IgD-negative memory B cell (primary cell): Measurements from ENCODE around the gene FCN3. TPM values are rescaled to one million over a fixed set of nuclear protein-coding genes. Genes with fewer than 3 reads are reported as not detected.
"Not testable (repeated sequence)": the region's sequence is repeated elsewhere in the genome, so short reads cannot be mapped to it uniquely, and the experiment has no call there.

Source experiments
- H3K27ac Mint-ChIP-seq, 3 donors: one replicate each; pipeline ENCODE4 v1.8.0; 2020 to 2022; ENCODE audit warnings: mild to moderate bottlenecking in 3 of 3, mixed read lengths in 3 of 3, moderate library complexity in 1 of 3
- H3K27me3 Mint-ChIP-seq: one replicate; pipeline ENCODE4 v1.8.0; 2021; ENCODE audit warnings: mixed read lengths
- H3K36me3 Mint-ChIP-seq: one replicate; pipeline ENCODE4 v1.8.0; 2020; ENCODE audit warnings: mild to moderate bottlenecking, mixed read lengths
- H3K4me1 Mint-ChIP-seq, 3 donors: one replicate each; pipeline ENCODE4 v1.8.0; 2020 to 2022; ENCODE audit warnings: mixed read lengths in 3 of 3, mild to moderate bottlenecking in 1 of 3
- H3K4me3 Mint-ChIP-seq, 4 donors: one replicate each; pipeline ENCODE4 v1.8.0; 2020 to 2022; ENCODE audit warnings: mild to moderate bottlenecking in 4 of 4, mixed read lengths in 4 of 4, moderate library complexity in 3 of 4
- H3K9me3 Mint-ChIP-seq, 3 donors: one replicate each; pipeline ENCODE4 v1.8.0; 2020 to 2021; ENCODE audit warnings: mixed read lengths in 3 of 3, mild to moderate bottlenecking in 1 of 3
- polyA plus RNA-seq: library from polyadenylated mRNA; unstranded; fragments of 300-500 nt; fragmentation: Illumina TruSeq; gene quantifications from one replicate; pipeline ENCODE4 v1.2.3, GENCODE V29; 2021

Gene FCN3
- polyA plus RNA-seq = not detected

DNA sequence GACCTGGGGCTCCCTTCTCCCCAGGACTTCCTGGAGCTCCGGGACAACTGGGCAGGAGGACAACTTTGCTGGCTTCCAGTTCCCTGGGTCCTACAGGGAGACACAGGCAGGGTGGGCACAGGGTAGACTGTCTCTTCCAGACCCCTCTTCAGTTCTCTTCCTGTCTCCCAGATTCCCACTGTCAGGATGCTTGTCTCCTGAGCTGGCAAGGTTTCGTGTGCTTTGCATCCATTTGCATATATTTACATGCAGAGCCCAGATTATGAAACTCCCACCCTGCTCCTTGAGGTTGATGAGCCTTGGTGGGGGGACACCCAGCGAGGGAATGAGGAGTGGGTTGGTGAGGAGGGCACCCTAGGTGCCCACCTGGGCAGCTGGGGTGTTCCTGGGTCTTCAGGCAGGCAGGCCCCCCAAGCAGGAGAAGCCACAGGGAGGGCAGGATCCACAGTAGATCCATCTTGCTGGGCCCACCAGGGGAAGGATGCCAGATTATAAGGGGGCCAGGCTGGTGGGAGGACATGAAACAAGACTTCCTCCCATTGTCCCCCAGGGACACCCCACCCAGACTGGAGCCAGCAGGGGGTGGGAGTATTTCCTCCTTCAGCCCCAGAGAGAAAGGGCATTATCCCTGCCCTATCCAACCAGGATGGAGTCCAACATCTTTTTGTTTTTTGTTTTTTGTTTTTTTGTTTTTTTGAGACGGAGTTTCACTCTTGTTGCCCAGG is at the start of gene FCN3:
Gene FCN3 (minus strand): TSS at position 463 of the 725 bp plus-strand sequence. CDS start 6 bp downstream, at position 457.
- Mint-ChIP-seq H3K9me3 (no peaks in the 10 kb centered on the region), H3K4me1 (peaks cover 7 to 18% (median 15%) of the 10 kb centered on the region in 3 donors), H3K27ac (no peak within 1 kb of the TSS), H3K27me3 (no peaks in the 10 kb centered on the region), H3K4me3 (peak within 1 kb of the TSS in 1 of 4 donors; percentile 28), H3K36me3 (no peaks in the 10 kb centered on the region)

DNA sequence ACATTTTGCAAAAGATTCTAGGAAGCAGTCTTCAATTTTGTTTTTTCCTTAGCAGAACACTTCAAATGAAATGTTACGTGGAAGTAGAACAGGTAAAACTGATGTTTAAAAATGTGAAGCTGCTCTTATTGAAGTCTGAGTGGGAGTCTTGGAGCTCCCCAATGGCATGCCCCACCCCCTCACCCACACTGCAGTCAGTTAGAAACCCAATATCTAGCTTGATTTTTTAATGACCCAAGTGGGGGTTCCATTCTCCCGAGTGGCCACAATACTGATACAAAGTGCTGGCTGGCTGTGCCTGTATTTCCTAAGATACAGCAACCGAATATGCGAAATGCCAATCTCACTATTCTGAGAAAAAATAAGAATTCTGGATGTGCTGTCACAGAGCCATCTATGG is 49.1 kb upstream of the FCN3 start:
- Mint-ChIP-seq H3K27me3 (no peaks in the 10 kb centered on the region), H3K9me3 (no peaks in the 10 kb centered on the region), H3K4me1 (peaks cover 33 to 44% (median 43%) of the 10 kb centered on the region in 3 donors), H3K36me3 (peaks cover 6% of the 10 kb centered on the region), H3K27ac (no peak overlapping the region), H3K4me3 (no peak overlapping the region)

- peak overlapping the region; percentile 70 to 91 (median 79) for H3K27ac Mint-ChIP-seq
- peaks cover 39 to 45% (median 44%) of the 10 kb centered on the region in 3 donors for H3K4me1 Mint-ChIP-seq
- H3K4me3 Mint-ChIP-seq = peak overlapping the region; percentile 14 to 88 (median 50)
- H3K27me3 Mint-ChIP-seq = no peaks in the 10 kb centered on the region
- no peaks in the 10 kb centered on the region for H3K9me3 Mint-ChIP-seq
- H3K36me3 Mint-ChIP-seq = peaks cover 6% of the 10 kb centered on the region
These were observed 43.9 kb upstream of the FCN3 start for GRCh38 chr1:27418326-27419185.

DNA sequence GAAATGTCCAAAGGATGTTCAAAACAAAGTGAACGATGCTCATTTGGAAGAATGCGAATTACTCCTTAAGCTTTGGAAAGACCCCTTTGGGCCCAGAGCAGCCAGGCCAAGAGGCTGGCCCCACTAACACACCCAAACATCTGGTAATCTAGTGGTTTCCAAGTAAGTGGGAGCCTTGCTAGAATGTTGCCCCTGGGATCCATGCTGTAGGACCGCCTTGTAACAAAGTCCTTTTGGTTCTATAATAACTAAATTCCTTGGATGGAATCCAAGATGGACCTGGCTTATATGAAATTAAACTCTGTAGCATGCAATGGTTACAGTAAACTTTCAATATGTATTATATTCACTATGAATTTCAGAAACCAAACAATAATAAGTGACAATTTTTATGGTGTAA is 43.1 kb upstream of the FCN3 start:
- H3K36me3 Mint-ChIP-seq = peaks cover 6% of the 10 kb centered on the region
- no peaks in the 10 kb centered on the region for H3K9me3 Mint-ChIP-seq
- H3K27me3 Mint-ChIP-seq = no peaks in the 10 kb centered on the region
- peak overlapping the region in 2 of 4 donors; percentile 15 to 85 for H3K4me3 Mint-ChIP-seq
- peaks cover 38 to 45% (median 44%) of the 10 kb centered on the region in 3 donors for H3K4me1 Mint-ChIP-seq
- peak overlapping the region; percentile 70 to 91 (median 79) for H3K27ac Mint-ChIP-seq

GRCh38 chr1:27416387-27417111 is 41.9 kb upstream of the FCN3 start:
- Mint-ChIP-seq H3K4me1 (peaks cover 30 to 40% (median 38%) of the 10 kb centered on the region in 3 donors), H3K4me3 (peak overlapping the region in 2 of 4 donors; percentile 51 to 74)

DNA sequence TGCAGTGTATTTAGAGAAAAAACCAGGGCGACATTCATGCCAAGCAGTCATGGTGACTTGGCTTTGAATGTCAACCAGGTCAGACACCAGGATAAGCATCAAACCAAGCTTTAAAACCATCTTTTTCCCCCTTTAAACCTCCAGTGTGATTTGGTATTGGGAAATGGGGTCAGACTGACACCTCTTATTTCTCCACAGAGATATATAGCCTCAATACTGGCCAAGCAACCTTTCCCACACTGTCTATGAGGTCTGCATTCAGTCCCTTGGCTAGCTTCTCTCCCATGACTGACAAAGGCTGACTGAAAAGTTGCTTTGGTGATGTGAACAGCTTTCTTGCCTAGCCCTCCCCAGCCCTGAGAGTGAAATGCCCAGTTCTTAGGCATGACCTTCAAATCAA is 39.5 kb upstream of the FCN3 start:
- Mint-ChIP-seq H3K4me3 (no peak overlapping the region), H3K27me3 (no peaks in the 10 kb centered on the region), H3K27ac (peak overlapping the region in 1 of 3 donors; percentile 28), H3K36me3 (peaks cover 4% of the 10 kb centered on the region), H3K9me3 (no peaks in the 10 kb centered on the region), H3K4me1 (peaks cover 24 to 34% (median 29%) of the 10 kb centered on the region in 3 donors)

More at GRCh38 chr1:27416387-27417111, 41.9 kb upstream of the FCN3 start:
- H3K27ac Mint-ChIP-seq = peak overlapping the region; percentile 60 to 86 (median 85)
- H3K27me3 Mint-ChIP-seq = no peaks in the 10 kb centered on the region
- H3K36me3 Mint-ChIP-seq = peaks cover 4% of the 10 kb centered on the region
- H3K9me3 Mint-ChIP-seq = no peaks in the 10 kb centered on the region

DNA sequence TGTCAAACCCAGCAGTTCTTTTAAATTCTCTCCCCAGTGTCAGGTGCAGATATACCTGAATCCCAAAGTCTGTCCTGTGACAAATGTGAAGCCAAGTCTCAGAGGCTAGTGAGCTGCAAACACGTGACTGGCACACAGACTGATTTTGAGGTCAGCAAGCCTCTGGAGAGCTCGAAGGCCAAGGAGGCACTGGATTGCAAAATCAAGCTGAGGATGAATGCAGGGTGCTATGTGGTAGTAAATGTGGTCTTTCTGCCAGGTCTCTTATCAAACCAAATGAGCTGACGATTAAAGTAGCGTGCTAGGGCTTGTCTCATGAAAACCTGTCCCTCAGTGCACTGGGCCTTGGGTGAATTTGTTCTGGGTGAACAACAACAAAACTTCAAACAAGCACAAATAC is 38.4 kb upstream of the FCN3 start:
- H3K27me3 Mint-ChIP-seq = no peaks in the 10 kb centered on the region
- H3K27ac Mint-ChIP-seq = peak overlapping the region in 1 of 3 donors; percentile 28
- H3K36me3 Mint-ChIP-seq = peaks cover 3% of the 10 kb centered on the region

DNA sequence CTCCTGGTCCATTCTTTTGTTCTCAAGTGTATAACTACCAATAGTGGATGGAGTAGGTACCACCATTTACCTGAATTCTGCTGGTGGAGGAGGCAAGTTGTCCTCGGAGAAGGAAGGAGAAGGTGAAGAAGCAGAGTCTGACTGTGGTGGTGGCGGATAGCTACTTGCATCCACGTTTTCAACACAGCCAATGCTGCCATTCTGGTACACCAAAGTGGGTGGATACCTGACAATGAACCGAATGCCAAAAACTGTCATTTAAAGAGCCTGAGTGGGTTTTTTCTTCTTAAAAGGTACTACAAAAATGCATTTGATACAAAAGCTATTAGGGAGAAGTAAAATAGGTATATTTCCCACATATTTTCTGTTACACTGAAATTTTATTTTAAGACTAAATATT is 37.9 kb upstream of the FCN3 start:
- Mint-ChIP-seq H3K36me3 (peaks cover 4% of the 10 kb centered on the region), H3K27me3 (no peaks in the 10 kb centered on the region), H3K27ac (no peak overlapping the region), H3K4me3 (no peak overlapping the region), H3K4me1 (peaks cover 12 to 24% (median 19%) of the 10 kb centered on the region in 3 donors), H3K9me3 (no peaks in the 10 kb centered on the region)

More for the DNA sequence above, 38.4 kb upstream of the FCN3 start:
- H3K9me3 Mint-ChIP-seq = no peaks in the 10 kb centered on the region
- H3K4me3 Mint-ChIP-seq = no peak overlapping the region
- peaks cover 13 to 24% (median 21%) of the 10 kb centered on the region in 3 donors for H3K4me1 Mint-ChIP-seq

DNA sequence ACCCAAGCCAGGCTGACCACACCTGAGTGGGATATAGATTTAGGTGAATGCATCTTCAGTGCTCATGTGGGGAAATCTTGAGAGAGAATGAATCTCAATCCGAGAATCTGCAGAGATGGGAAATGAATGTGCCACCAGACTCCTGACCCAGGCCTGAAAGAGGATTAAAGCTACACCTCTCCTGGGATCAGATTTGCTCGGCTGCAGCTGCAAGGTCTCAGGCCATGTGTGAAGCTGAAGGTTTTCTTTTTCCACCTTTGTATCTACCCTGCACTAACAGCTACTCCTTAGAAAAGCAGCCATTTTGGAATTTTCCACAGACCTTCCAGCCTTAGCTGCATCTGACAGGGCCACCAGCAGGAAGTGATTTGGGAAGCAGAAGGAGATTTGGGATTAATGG is 36.1 kb upstream of the FCN3 start:
- Mint-ChIP-seq H3K4me3 (no peak overlapping the region), H3K9me3 (no peaks in the 10 kb centered on the region), H3K4me1 (peaks cover 12 to 14% (median 12%) of the 10 kb centered on the region in 3 donors), H3K36me3 (peaks cover 6% of the 10 kb centered on the region), H3K27me3 (no peaks in the 10 kb centered on the region), H3K27ac (peak overlapping the region; percentile 47 to 67 (median 63))

GRCh38 chr1:27409669-27410068 is 35.0 kb upstream of the FCN3 start:
- Mint-ChIP-seq H3K36me3 (peaks cover 6% of the 10 kb centered on the region), H3K4me1 (peaks cover 8 to 13% (median 12%) of the 10 kb centered on the region in 3 donors), H3K9me3 (no peaks in the 10 kb centered on the region), H3K4me3 (no peak overlapping the region), H3K27ac (peak overlapping the region in 1 of 3 donors; percentile 47), H3K27me3 (no peaks in the 10 kb centered on the region)

- Mint-ChIP-seq H3K4me1 (peaks cover 22 to 29% (median 26%) of the 10 kb centered on the region in 3 donors), H3K36me3 (peaks cover 6% of the 10 kb centered on the region), H3K27ac (peak overlapping the region in 2 of 3 donors; percentile 63 to 67), H3K27me3 (no peaks in the 10 kb centered on the region), H3K9me3 (no peaks in the 10 kb centered on the region), H3K4me3 (no peak overlapping the region)
These were observed 33.5 kb upstream of the FCN3 start for GRCh38 chr1:27408151-27408550.

GRCh38 chr1:27406791-27407190 is 32.2 kb upstream of the FCN3 start:
- not testable (repeated sequence) for H3K9me3 Mint-ChIP-seq, H3K27me3 Mint-ChIP-seq, H3K36me3 Mint-ChIP-seq
- Mint-ChIP-seq H3K4me3 (peak overlapping the region in 3 of 4 donors; percentile 12 to 79 (median 60)), H3K4me1 (peaks cover 30 to 35% (median 35%) of the 10 kb centered on the region in 3 donors), H3K27ac (peak overlapping the region; percentile 63 to 88 (median 74))

DNA sequence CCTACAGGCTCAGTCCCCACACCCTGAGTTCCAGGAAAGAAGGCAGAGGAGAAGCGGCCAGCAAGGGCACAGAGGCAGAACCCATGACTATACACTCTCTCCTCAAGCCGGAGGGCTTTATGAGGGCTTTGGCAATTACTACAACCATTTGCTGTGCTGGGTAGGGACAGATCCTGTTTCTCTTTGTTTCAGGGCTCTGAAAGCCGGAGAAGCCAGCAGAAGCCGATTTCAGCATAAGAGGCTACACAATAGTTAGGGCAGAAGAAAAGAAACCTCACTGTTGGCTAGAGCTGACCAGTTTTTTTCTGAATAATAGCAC is 31.7 kb upstream of the FCN3 start:
- Mint-ChIP-seq H3K4me1 (peaks cover 31 to 38% (median 35%) of the 10 kb centered on the region in 3 donors), H3K4me3 (peak overlapping the region in 1 of 4 donors; percentile 57), H3K27ac (peak overlapping the region in 2 of 3 donors; percentile 46 to 63), H3K36me3 (peaks cover 6% of the 10 kb centered on the region), H3K27me3 (no peaks in the 10 kb centered on the region), H3K9me3 (no peaks in the 10 kb centered on the region)

GRCh38 chr1:27405598-27406361 is 31.2 kb upstream of the FCN3 start:
- Mint-ChIP-seq H3K27ac (peak overlapping the region; percentile 46 to 63 (median 53)), H3K4me1 (peaks cover 32 to 38% (median 35%) of the 10 kb centered on the region in 3 donors)
- not testable (repeated sequence) for H3K9me3 Mint-ChIP-seq, H3K4me3 Mint-ChIP-seq, H3K27me3 Mint-ChIP-seq, H3K36me3 Mint-ChIP-seq
